B cell (primary cell): ENCODE data around the gene TMEM131L. TPM values are rescaled to one million over a fixed set of nuclear protein-coding genes. Genes with fewer than 3 reads are reported as not detected.
A peak's percentile ranks its signal among the peaks of the same experiment; 100 is the strongest.

Source experiments
- ATAC-seq: fragments of 200-7000 bp; cut with Tn5 transposase; one replicate; pipeline ENCODE4 v1.10.0; 2021; ENCODE audit warnings: low read depth, mild to moderate bottlenecking, moderate number of reproducible peaks, moderate library complexity
- CTCF ChIA-PET: fragments of 350-600 bp; sonication (Branson Sonifier 250); formaldehyde crosslinking; loops from one replicate; lab custom pipeline; 2021; ENCODE audit warnings: antibody characterized with exemption, inconsistent platforms; lab: Charles Lee
- POLR2A ChIA-PET: fragments of 350-600 bp; sonication (Branson Sonifier 250); formaldehyde crosslinking; loops from one replicate; lab custom pipeline; 2021; ENCODE audit warnings: antibody characterized with exemption; lab: Charles Lee
- DNase-seq: peaks from one replicate; pipeline ENCODE4 v3.0.0; 2013
- H2AFZ ChIP-seq: 2 replicates; pipeline ENCODE4 v1.6.1; 2012; ENCODE audit warnings: mild to moderate bottlenecking, low read depth, low read length; ENCODE audit not compliant: insufficient read depth, poor library complexity, severe bottlenecking
- H3K27ac ChIP-seq, 2 donors: 1 replicate in 1 of 2; 2 replicates in 1 of 2; pipeline ENCODE4 v1.5.1; 2012 to 2013; ENCODE audit warnings: low read length in 2 of 2, mild to moderate bottlenecking in 2 of 2, moderate library complexity in 1 of 2
- H3K27me3 ChIP-seq, 4 experiments: fragments of 200-600 bp in 1 of 4; sonication (generic) in 1 of 4; replicated peaks in 1 of 4; 1 replicate in 2 of 4; 2 replicates in 2 of 4; pipeline versions ENCODE4 v1.6.1 to v1.7.0; 2013 to 2016; ENCODE audit warnings: low read length in 3 of 4, mild to moderate bottlenecking in 2 of 4, mixed read lengths in 1 of 4, moderate library complexity in 1 of 4; ENCODE audit not compliant: insufficient read depth in 4 of 4, control insufficient read depth in 3 of 4; ENCODE audit errors: control extremely low read depth in 1 of 4
- H3K36me3 ChIP-seq, 2 experiments: replicated peaks in 1 of 2; 1 replicate in 1 of 2; 2 replicates in 1 of 2; pipeline versions ENCODE4 v1.6.1 to v1.7.1; 2013; ENCODE audit warnings: low read length in 1 of 2; ENCODE audit not compliant: insufficient read depth in 2 of 2, control insufficient read depth in 1 of 2; ENCODE audit errors: control extremely low read depth in 1 of 2, extremely low read depth in 1 of 2
- H3K4me1 ChIP-seq, 2 donors: fragments of 200-600 bp in 1 of 2; sonication (generic) in 1 of 2; 1 replicate in 1 of 2; 2 replicates in 1 of 2; pipeline versions ENCODE4 v1.5.1 to v1.6.1; 2013 to 2017; ENCODE audit warnings: low read length in 2 of 2; ENCODE audit not compliant: control insufficient read depth in 2 of 2, insufficient read depth in 2 of 2
- H3K4me2 ChIP-seq: replicated peaks from 2 replicates; pipeline ENCODE3; 2012; ENCODE audit warnings: mild to moderate bottlenecking, low read depth, low read length; ENCODE audit not compliant: poor library complexity, severe bottlenecking
- H3K4me3 ChIP-seq, 5 experiments: fragments of 200-600 bp in 1 of 5; sonication (generic) in 1 of 5; 1 replicate in 3 of 5; 2 replicates in 2 of 5; pipeline versions ENCODE4 v1.5.1 to v1.7.0; 2011 to 2016; ENCODE audit warnings: low read length in 4 of 5, mild to moderate bottlenecking in 4 of 5, low read depth in 2 of 5, control low read depth in 1 of 5, moderate library complexity in 1 of 5; ENCODE audit not compliant: insufficient read depth in 1 of 5; ENCODE audit errors: control extremely low read depth in 1 of 5, extremely low read depth in 1 of 5
- H3K79me2 ChIP-seq: fragments of 200-600 bp; sonication (generic); one replicate; pipeline ENCODE4 v1.6.0; 2016; ENCODE audit warnings: low read length; ENCODE audit not compliant: control insufficient read depth, insufficient read depth
- H3K9ac ChIP-seq: fragments of 200-600 bp; sonication (generic); 2 replicates; pipeline ENCODE4 v1.6.1; 2017; ENCODE audit warnings: mild to moderate bottlenecking, low read length, moderate library complexity
- H3K9me3 ChIP-seq, 3 donors: one replicate each; pipeline versions ENCODE4 v1.6.1 to v1.7.1; 2013; ENCODE audit warnings: low read length in 2 of 3; ENCODE audit not compliant: control insufficient read depth in 2 of 3, insufficient read depth in 1 of 3; ENCODE audit errors: control extremely low read depth in 1 of 3
- H4K20me1 ChIP-seq: 2 replicates; pipeline ENCODE4 v1.6.0; 2012; ENCODE audit warnings: mild to moderate bottlenecking, low read length; ENCODE audit not compliant: insufficient read depth, control insufficient read depth, poor library complexity, severe bottlenecking
- H3K27ac Mint-ChIP-seq: one replicate; pipeline ENCODE4 v1.8.0; 2021; ENCODE audit warnings: mixed read lengths
- H3K27me3 Mint-ChIP-seq: one replicate; pipeline ENCODE4 v1.8.0; 2021; ENCODE audit warnings: mixed read lengths
- H3K4me1 Mint-ChIP-seq: one replicate; pipeline ENCODE4 v1.8.0; 2021; ENCODE audit warnings: mixed read lengths
- H3K4me3 Mint-ChIP-seq: one replicate; pipeline ENCODE4 v1.8.0; 2021; ENCODE audit warnings: mixed read lengths
- H3K9me3 Mint-ChIP-seq: one replicate; pipeline ENCODE4 v1.8.0; 2022; ENCODE audit warnings: mixed read lengths; ENCODE audit not compliant: insufficient read depth
- EZH2 ChIP-seq: IDR thresholded peaks from 2 replicates; pipeline ENCODE4 v1.6.1; 2012; ENCODE audit warnings: borderline replicate concordance, low read depth, mild to moderate bottlenecking, moderate library complexity, low read length; ENCODE audit not compliant: insufficient read depth, poor library complexity, severe bottlenecking
- WGBS: methylation state at CpG from one replicate; pipeline ENCODE4 v1.1.5; 2013; ENCODE audit warnings: missing lambda C conversion rate; ENCODE audit not compliant: insufficient coverage; 5-methylcytosine and 5-hydroxymethylcytosine counted together
- intact Hi-C: fragments of 100-400 bp; cut with micrococcal nuclease; formaldehyde crosslinking; loops from one replicate; pipeline ENCODE4 v1.10.0; 2022
- polyA plus RNA-seq: library from polyadenylated mRNA; depleted of rRNA; stranded (reverse); fragments of >200 nt; gene quantifications from 2 replicates; pipeline ENCODE4 v1.2.3, GENCODE V29; 2012
- total RNA-seq, 2 donors: library from RNA; stranded (reverse); fragments of 120-200 nt in 1 of 2; gene quantifications; 1 replicate in 1 of 2; 2 replicates in 1 of 2; pipeline versions ENCODE4 v1.2.3 to v1.2.4, GENCODE V29; 2013 to 2022
- TF ChIP-seq, protein P1 (sequence below): fragments of 200-600 bp; IDR thresholded peaks from one replicate; pipeline ENCODE4 v1.8.0; 2022; ENCODE audit warnings: antibody characterized with exemption, mild to moderate bottlenecking

Gene TMEM131L
- total and polyA plus RNA-seq, 2 donors (not counting 1 experiment from before 2014, with no cell fraction given) = 56.4 to 120 TPM

DNA sequence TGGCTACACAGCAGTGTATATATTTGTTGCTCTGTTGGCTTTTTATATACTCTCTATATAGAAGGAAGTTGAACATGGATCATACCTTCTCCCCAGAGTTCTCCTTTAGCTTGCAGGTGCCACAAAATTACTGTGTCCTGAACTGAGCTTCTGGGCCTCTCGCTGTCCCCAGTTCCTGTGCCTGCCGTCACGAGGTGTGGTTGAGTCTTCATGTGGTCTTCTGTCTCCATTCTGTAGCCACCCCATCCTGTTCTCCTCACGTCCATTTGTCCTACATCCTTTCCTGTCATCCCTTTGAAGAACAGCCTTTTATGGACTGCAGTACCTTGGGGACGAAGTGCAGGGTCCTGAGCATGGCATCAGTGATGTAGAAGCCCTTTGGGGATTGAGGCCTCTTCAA is 14.5 kb downstream of the TMEM131L start:
- POLR2A ChIA-PET = interaction anchor here (0.7 kb wide), 1 partner anchor 18 kb away, joined by 9 read pairs; no protein-coding TSS in a partner anchor
- H3K36me3 ChIP-seq = peaks cover 0 to 49% of the 10 kb centered on the region in 2 experiments
- TF ChIP-seq, protein P1, sequence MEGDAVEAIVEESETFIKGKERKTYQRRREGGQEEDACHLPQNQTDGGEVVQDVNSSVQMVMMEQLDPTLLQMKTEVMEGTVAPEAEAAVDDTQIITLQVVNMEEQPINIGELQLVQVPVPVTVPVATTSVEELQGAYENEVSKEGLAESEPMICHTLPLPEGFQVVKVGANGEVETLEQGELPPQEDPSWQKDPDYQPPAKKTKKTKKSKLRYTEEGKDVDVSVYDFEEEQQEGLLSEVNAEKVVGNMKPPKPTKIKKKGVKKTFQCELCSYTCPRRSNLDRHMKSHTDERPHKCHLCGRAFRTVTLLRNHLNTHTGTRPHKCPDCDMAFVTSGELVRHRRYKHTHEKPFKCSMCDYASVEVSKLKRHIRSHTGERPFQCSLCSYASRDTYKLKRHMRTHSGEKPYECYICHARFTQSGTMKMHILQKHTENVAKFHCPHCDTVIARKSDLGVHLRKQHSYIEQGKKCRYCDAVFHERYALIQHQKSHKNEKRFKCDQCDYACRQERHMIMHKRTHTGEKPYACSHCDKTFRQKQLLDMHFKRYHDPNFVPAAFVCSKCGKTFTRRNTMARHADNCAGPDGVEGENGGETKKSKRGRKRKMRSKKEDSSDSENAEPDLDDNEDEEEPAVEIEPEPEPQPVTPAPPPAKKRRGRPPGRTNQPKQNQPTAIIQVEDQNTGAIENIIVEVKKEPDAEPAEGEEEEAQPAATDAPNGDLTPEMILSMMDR = no peak
- no peak for TF ChIP-seq EZH2
- DNase-seq = no peak
- peak; percentile 26 for ATAC-seq
- no peaks in the 10 kb centered on the region for H3K9me3 ChIP-seq
- WGBS = 40% methylated on average over 1 of the region's 5 CpGs
- peaks cover 70 to 74% of the 10 kb centered on the region in 2 donors for H3K4me1 ChIP-seq
- H3K27me3 ChIP-seq = no peaks in the 10 kb centered on the region
- CTCF ChIA-PET = no interaction called here
- Mint-ChIP-seq H3K27me3 (no peaks in the 10 kb centered on the region), H3K4me1 (peaks cover 70% of the 10 kb centered on the region), H3K27ac (peak overlapping the region; percentile 85), H3K4me3 (peak overlapping the region; percentile 69), H3K9me3 (no peaks in the 10 kb centered on the region)
- peak overlapping the region; percentile 0 for H3K9ac ChIP-seq
- peaks cover 99% of the 10 kb centered on the region for H3K79me2 ChIP-seq
- peak overlapping the region; percentile 37 for H3K4me2 ChIP-seq
- peaks cover 41% of the 10 kb centered on the region for H4K20me1 ChIP-seq
- intact Hi-C loops = loop anchor here (1.0 kb wide), 1 partner anchor 8 kb away; no protein-coding TSS in a partner anchor
- H2AFZ ChIP-seq = no peak overlapping the region
- H3K4me3 ChIP-seq = peak overlapping the region in 1 of 5 experiments; percentile 10
- H3K27ac ChIP-seq = peak overlapping the region; percentile 38 to 76

- 77% methylated on average over 7 of the region's 9 CpGs for WGBS
- POLR2A ChIA-PET = interaction anchor here (0.6 to 1.5 kb wide), 5 partner anchors 8 to 50 kb away, joined by 3 to 5 read pairs (median 3); no protein-coding TSS in a partner anchor
Measured at GRCh38 chr4:153481478-153481877, 15.3 kb downstream of the TMEM131L start.

More at GRCh38 chr4:153481478-153481877, 15.3 kb downstream of the TMEM131L start:
- Mint-ChIP-seq H3K27ac (peak overlapping the region; percentile 85), H3K27me3 (no peaks in the 10 kb centered on the region), H3K4me1 (peaks cover 75% of the 10 kb centered on the region), H3K9me3 (no peaks in the 10 kb centered on the region), H3K4me3 (peak overlapping the region; percentile 69)
- DNase-seq = peak; percentile 54
- CTCF ChIA-PET = interaction anchor here (0.7 to 2.2 kb wide), 4 partner anchors 9 to 93 kb away, joined by 3 to 6 read pairs (median 4); partner anchors contain the start of gene TMEM131L
- Histone ChIP-seq H3K27me3 (no peaks in the 10 kb centered on the region), H3K9ac (no peak overlapping the region), H4K20me1 (peaks cover 49% of the 10 kb centered on the region), H2AFZ (no peak overlapping the region), H3K4me2 (peak overlapping the region; percentile 37), H3K36me3 (peaks cover 0 to 53% of the 10 kb centered on the region in 2 experiments), H3K9me3 (no peaks in the 10 kb centered on the region), H3K27ac (peak overlapping the region; percentile 38 to 76), H3K79me2 (peaks cover 99% of the 10 kb centered on the region), H3K4me3 (no peak overlapping the region), H3K4me1 (peaks cover 72 to 78% of the 10 kb centered on the region in 2 donors)
- intact Hi-C loops = no loop called here
- no peak for TF ChIP-seq EZH2
- TF ChIP-seq, protein P1 = no peak
- ATAC-seq = peak; percentile 22
